ENCODE measurements around the gene MZT1.
"Not testable (repeated sequence)": the region's sequence is repeated elsewhere in the genome, so short reads cannot be mapped to it uniquely, and the experiment has no call there.

Gene MZT1, protein sequence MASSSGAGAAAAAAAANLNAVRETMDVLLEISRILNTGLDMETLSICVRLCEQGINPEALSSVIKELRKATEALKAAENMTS

DNA sequence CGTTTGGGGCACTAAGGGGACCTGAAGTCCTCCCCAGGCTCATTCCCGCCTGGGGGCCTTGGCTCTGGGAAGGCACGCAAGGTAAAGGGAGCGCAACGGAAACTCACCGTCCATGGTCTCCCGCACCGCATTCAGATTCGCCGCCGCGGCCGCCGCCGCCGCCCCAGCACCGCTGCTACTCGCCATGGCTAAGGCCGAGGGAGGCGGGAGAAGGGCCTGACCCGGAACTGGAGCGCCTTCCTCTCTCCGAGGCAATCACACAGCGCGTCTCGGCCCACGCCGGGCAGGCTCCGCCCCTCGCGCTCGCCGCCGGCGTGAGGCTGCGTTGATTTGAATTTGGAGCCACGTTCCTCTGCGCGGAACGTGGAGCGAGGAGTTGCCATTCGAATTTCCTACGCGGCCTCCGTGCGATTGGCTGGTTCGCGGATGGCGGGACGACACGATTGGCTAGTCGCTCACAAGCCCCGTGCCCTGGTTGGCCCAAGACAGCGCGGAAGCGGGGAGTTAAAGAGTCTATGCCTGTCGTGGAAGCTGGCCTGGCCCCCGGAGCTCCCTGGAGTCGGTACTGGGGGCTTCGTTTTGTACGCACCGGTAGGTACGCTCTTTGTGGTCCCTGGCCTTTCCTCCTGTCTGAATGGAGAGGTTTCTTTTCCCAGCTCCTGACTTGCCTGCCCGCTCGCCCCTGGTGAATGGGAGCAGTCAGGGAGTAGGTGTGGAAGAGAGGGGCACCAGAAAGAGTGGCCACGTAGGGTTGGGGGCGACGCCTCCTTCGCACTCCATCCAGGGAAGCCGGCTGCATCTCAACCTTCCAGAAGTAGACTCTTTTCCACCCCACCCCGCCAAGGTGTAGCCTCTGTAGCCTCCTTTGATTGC is at the start of gene MZT1, which contains the start of gene BORA:
MZT1 (minus strand) TSS at position 213 of the 873 bp plus-strand sequence; CDS start at position 186, 27 bp downstream.
BORA (plus strand) TSS at position 507 of the 873 bp plus-strand sequence. CDS start 1,018 bp downstream, outside the sequence.
- DNase-seq (ENCODE audit: low read depth in 2 of 2) = peak; percentile 89 to 90

DNA sequence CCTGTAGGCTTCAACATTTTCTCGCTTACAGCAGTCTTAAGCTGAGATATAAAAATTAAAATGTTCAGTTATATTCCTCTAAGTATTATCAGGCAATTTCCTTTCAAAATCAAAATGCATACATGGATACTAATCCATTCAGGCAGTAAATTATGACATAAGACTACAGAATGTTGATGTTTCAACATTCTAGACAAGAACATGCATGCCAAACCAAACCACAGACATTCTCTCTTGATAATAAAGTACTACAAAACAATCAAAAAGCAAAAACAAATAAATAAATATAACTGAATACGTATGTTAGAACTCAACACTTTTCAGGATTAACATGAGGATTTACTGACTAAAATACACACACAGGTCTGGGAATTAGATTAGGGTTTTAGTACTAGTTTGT is 46.6 kb upstream of the MZT1 start:
- DNase-seq (ENCODE audit: low read depth in 2 of 2) = no peak

DNA sequence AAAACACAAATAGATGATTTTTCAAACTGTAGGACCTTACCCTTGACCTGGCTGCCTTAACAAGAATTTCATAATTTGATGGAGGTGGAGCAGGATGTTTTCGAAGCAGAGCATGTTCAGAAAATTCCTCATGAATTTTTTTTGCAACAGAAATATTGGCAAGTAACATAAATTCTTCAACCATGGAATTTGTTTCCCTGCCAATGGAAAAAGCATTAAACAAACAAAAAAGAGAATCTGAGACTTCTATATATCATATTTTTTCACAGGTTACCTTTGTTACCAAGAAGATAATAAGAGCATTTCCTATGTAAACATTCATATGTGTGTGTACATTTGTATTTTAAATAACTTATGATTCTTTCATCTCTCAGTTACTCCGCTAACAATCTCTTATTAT is 36.0 kb upstream of the MZT1 start:
- DNase-seq (ENCODE audit: low read depth in 2 of 2) = no peak

DNA sequence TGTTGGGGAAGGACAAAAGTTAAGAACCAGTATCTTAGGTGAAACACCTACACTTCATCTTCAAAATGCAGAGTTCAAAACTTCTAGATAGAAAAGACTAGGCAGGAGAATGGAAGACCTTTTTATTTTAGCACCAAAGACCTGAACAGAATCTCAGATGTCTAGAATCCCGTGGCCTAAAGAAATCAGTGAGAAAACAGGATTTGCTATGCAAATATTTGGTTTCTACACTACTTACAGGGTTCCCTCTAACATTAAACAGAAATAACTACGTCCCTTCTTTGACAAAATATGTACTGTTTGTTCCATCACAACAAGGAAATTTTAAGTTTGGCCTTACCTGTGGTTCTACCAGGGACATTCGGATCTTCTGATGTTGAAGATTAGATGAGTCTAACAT is 32.8 kb upstream of the MZT1 start:
- no peak for DNase-seq (ENCODE audit: low read depth in 2 of 2)

DNA sequence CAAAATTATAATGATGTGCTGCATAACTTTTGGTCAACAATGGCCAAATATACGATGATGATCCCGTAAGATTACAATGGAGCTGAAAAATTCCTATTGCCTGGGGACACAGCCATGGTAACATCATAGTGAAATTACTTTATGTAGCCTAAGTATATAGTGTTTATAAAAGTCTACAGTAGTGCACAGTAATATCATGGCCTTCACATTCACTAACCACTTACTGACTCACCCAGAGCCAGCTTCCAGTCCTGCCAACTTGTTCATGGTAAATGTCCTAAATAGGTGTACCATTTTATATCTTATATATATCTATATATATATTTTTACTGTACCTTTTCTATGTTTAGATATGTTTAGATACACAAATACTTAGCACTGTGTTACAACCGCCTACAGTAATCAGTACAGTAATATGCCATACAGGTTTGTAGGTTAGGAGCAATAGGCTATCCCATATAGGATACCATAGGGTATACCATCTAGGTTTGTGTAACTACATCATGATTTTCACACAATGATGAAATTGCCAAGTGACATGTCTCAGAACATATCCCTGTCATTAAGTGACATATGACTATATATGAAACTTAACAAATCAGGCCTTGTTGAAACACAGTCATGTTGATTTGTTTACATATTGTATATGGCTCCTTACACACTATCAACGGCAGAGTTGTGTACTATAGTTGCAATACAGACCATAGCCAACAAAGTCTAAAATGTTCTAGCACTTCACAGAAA is 30.5 kb upstream of the MZT1 start:
- no peak for DNase-seq (ENCODE audit: low read depth in 2 of 2)

DNA sequence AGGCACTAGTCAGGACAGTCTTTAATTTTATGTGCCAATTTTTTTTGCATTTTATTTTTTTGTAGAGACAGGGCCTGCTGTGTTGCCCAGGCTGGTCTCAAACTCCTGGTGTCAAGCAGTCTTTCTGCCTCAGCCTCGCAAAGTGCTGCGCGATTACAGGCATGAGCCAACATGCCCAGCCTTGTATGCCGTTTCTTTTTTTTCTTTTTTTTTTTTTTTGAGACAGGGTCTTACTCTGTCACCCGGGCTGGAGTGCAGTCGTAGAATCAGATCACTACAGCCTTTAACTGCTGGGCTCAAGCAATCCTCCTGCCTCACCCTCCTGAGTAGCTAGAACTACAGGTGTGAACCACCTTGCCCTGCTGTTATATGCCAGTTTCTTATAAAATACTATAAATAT is 26.7 kb upstream of the MZT1 start:
- no peak for DNase-seq (ENCODE audit: low read depth in 2 of 2)

DNA sequence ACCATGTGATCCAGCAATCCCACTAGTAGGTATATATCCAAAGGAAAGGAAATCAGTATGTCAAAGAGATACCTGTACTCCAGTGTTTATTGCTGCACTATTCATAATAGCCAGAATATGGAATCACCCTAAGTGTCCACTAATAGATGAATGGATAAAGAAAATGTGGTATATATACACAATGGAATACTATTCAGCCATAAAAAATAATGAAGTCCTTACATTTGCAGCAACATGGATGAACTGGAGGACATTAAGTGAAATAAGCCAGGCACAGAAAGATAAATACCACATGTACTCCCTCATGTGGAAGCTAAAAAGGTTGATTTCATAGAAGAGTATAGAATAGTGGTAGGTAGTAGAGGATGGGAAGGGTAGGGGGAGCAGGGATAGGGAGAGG is 23.8 kb upstream of the MZT1 start:
- DNase-seq (ENCODE audit: low read depth in 2 of 2) = no peak

DNA sequence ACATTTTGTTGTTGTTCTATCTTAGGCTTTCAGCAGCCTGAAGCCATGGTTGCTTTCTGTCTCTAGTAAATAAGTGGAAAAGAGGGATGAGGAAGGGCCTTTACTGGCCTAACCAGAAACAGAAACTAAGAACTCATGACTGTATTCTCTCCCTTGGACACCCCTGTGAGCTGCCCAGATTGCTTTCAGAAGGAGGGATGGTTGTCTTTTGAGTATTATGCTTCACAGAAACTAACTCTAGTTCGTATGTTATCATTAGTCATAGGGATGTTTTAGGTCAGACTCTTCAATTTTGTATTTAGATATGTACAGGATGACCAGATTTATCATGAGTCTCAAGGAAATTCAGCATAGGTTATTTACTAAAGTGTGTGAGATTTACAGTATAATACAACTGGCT is 17.8 kb upstream of the MZT1 start:
- DNase-seq (ENCODE audit: low read depth in 2 of 2) = no peak

DNA sequence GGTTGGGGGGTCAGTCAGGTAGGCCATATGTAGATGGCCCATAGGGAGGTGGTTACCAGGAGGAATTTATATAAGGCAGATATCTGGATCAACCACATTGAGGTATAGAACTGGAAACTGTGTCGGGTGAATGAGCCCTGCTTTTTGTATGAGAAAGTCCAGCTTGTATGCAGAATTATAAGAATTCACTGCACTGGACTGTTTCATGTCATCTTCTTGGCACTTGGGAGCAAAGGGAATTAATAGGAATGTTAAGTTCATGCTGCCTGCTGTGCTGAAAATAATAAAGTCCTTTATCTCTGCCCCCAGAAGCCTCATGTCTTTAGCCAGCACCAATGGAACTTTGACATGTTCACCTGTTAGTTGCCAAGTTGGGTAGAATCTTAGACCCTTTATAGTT is 12.6 kb upstream of the MZT1 start:
- DNase-seq (ENCODE audit: low read depth in 2 of 2) = no peak

DNA sequence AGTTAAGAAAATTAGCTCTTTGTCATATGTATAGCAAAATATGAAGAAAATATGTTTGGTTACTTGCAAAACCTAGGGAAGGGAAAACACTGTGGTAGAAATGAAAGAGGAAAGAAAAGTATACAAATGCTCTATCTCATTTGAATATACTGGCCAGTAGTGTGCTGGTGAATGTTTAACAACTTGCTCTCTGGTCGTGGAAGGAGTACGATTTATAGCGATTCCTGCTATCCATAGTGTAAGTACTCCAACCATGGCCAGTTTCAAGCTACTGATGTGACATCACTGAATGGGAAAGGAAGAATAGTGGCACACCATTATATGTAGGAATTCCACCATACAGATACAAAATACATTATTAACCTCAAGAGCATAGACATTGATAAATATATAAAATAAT is 9.6 kb upstream of the MZT1 start:
- DNase-seq (ENCODE audit: low read depth in 2 of 2) = no peak

DNA sequence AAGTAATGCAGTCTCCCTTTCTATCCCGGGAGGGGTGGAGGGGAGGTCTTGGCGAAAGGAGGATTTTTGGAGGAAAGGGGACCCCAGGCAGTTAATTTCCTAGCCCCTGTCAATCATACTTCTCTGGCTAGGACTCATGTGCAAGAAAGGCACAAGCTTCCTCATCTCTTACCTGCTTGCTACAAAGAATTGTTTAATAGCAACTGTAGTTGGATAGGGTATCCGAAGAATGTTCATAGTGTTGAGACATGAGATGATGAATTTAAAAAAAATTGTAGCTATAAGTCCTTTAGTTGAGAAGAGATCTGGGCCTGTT is 819 bp upstream of the MZT1 start:
- DNase-seq (ENCODE audit: low read depth in 2 of 2) = no peak

DNA sequence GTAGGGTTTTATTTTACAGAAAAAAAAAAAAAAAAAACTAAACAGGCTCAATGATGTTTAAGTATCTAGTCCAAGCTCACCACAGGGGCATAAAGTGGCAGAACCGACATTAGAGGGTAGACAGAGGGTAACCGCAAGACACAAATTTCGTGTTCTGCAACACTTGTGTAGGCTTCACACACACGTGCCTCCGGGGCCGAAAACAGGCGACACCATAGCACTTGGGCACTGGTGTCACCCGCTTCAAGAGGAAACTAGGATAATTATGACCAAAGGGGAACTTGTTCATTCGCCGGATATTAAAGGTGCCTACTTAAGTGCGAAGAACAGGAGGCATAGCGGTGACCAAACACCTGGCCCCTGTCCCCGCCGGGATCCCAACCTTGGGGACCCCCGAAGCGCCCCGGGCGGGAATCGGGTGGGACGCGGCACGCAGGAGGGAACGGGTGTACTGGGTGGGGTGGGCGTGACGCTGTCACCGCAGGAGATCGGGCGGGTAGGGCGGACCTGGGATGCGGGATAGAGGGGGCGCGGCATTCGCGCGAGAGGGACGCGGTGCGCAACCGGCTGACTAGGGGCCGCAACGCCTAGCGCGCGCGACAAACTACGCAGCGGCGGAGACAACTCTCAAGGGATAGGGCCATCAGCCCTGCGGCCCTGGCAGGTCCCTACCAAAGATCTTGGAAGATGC is 558 bp downstream of the MZT1 start:
- peak; percentile 3 for DNase-seq (ENCODE audit: low read depth in 2 of 2)

DNA sequence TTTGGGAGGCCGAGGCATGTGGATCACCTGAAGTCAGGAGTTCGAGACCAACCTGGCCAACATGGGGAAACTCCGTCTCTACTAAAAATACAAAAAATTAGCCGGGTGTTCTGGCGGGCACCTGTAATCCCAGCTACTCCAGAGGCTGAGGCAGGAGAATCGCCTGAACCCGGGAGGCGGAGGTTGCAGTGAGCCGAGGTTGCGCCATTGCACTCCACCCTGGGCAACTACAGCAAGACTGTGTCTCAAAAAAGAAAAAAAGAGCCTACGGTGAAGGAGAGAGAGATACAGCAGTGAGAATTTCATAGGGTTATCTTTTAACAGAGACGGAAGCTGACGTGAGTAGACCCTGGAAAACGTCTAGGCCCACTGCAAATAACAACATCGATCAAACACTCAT is 1.2 kb downstream of the MZT1 start:
- DNase-seq (ENCODE audit: low read depth in 2 of 2) = not testable (repeated sequence)

DNA sequence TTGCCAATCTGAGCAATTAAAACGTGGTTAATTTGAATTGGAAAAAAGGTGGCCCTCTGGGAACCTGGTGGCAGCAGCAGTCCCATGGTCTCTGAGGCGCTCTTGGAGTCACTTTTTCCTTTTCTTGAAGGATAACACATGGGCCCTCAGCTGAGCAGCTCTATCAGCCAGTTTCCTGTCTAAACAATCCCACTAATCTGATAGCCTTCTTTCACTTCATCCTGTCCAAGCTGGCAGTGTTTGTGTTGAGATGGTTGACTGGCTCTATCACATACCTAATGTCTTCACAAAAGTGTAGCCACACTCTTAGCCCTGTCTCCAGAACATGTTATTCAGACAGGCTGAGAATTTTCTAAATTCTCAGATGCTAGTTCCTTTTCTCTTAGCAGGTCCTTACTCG is 10.7 kb downstream of the MZT1 start:
- DNase-seq (ENCODE audit: low read depth in 2 of 2) = no peak

DNA sequence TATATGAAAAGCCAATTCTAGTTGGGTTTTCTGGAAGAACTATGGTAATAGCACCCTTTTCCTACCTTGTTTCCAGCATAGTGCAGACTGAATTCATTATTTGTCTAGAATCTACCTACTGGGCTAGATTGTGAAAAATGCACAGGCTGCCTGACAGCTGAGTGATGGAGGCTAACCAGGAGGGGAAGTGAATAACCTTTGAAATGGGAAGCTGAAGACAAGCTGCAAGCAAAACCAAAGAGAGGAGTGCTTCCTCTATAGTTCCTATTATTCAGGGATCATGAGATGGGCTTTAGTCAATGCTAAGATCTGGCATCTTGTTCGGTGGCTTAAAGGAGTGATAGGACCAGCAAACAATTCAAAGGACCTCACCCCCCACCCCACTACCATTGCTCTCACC is 26.9 kb downstream of the MZT1 start:
- no peak for DNase-seq (ENCODE audit: low read depth in 2 of 2)

DNA sequence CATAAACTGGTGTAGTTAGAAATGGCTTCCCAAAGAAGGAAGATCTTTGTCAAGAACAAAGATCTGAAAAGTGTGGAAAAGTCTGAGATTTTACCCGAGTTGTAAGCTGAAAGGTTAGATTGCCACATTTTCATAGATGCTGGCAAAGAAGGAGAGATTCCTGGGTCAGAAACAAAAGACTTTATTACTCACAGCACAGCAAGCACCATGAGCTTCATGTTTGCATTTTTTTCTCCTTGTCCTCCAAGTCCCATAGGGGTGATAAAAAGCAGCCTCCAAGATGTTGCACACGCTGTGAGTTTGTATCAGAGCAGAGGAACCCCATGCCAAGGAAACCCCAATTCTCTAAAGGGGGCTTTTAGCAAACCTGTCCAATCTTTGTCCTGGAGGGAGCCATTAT is 29.3 kb downstream of the MZT1 start:
- DNase-seq (ENCODE audit: low read depth in 2 of 2) = no peak

DNA sequence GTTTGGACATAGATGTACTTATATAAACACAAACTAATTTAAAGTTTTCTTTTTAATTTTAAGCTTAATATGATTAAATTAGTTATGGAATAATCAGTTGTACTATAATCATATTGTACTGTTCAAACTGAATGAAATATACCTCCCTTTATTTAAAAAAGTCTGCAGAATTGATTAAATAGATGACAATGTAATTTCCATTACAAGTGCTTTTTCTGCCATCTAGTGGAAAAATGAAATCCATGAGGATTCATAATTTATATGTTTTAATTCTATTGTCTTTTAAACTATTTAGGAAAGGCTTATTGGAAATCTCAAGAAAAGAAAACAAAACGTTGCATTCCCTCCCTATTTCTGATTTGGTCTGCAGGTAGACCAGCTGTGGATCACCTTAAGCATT is 30.9 kb downstream of the MZT1 start:
- no peak for DNase-seq (ENCODE audit: low read depth in 2 of 2)

DNA sequence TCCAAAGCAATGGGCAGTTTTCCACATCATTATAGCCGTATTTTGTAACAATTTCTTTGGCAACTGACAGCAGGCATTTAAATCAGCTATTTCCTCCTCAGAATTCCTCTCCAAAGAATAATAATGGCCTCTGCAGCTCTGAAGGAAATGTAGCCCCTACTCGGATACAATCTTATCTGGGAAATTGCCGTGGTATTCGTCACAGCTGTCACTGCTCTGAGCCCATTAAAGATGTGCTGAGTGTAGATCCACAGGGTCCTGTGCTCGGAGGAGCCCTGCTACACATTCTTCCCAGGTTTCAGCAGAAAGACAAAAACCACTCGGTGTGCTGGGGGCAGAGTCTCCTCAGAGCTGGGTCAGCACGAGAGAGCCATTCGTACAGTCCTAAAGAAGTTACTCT is 33.1 kb downstream of the MZT1 start:
- DNase-seq (ENCODE audit: low read depth in 2 of 2) = no peak

DNA sequence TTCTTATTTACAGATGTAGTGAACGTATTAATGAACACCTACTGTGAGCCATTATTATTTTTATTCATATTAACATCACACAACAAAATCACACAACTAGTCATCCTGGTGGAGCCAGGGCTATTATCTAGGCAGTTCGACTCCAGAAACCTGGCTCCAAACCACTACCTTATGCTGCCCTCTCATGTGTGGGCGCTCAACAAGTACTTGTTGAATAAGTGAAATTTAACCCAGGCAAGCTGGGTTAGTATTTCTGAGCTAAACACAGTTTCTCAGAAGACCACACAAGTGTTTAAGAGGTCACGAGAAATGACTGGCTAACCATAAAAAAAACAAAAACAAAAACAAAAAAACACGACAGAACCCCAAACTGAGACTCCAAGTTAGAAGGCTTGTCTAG is 33.6 kb downstream of the MZT1 start:
- DNase-seq (ENCODE audit: low read depth in 2 of 2) = no peak

DNA sequence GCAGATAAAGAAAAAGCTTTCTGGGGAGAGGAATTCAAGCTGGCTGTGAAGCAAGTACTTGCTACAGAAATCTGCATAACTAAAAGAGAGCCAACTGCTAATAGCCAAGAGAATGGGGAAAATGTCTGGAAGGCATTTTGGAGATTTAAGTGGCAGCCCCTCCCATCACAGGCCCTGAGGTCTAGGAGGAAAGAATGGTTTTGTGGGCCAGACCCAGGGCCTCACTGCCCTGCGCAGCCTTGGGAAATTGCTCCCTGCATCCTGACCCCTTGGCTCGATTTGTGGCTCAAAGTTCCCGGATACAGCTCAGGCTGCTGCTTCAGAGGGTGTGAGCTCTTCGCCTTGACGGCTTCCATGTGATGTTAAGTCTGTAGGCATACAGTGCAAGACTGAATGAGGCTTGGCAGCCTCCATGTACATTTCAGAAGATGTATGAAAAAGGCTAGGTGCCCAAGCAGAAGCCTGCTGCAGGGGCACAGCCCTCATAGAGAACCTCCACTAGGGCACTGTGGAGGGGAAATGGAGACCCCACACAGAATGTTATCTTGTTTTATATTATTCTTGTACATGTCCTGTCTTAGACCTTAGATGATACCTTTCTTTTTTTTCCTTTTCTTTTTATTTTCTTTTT is 34.4 kb downstream of the MZT1 start:
- no peak for DNase-seq (ENCODE audit: low read depth in 2 of 2)

DNA sequence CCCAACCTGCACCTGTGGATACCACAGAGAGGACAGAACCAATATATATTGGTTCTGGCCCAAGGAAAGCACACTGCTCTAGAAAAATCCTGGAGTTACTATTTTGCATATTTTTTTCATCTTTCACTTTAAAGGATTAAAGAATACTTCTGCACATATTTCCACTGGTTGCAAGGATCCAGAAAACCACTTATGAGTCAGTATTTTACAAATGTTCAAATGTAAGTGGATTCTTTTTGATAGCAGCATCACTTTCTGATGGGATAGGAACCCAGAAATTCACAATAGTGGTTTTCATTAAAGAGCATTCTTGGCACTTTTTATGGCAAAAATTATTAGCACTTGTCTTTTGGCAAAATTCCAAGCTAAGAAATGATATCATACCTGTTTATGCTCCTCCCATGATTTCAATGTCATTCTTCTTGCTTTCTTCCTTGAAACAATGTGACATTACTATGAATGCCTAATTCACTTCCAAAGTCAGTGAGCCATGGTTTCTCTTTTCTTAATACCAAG is 38.2 kb downstream of the MZT1 start:
- DNase-seq (ENCODE audit: low read depth in 2 of 2) = no peak

DNA sequence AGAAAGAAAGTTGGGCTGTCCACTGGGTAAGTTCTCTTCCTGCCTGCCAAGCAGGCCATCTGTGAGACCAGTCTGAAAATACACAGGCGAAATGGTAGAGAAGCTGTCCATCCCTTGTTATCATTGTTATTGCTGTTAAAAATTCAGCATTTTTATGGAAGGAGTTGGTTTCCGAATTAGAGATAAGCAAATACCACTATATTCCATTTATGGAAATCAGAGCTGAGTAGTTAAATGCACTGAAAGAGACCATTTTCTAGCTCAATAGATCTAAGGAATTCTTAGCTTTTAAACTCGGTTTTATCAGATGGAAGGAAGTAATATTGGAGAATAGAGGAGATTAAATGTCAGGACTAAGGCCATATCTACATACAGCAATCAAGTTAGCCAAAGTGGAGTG is 40.7 kb downstream of the MZT1 start:
- no peak for DNase-seq (ENCODE audit: low read depth in 2 of 2)
